ENCODE data around the gene CSNK2B.

Gene CSNK2B

GRCh38 chr6:31665501-31666336 is at the start of gene CSNK2B:
Gene CSNK2B (plus strand): TSS chr6:31666080. CDS start chr6:31666832, 752 bp downstream.
- DNase-seq (ENCODE audit: low read depth in 2 of 2) = peak; percentile 96 to 97

- no peak for DNase-seq (ENCODE audit: low read depth in 2 of 2)
These were observed 48.9 kb upstream of the CSNK2B start for GRCh38 chr6:31617010-31617409.

GRCh38 chr6:31619805-31620585 is 45.9 kb upstream of the CSNK2B start:
- peak; percentile 92 to 95 for DNase-seq (ENCODE audit: low read depth in 2 of 2)

- peak in 1 of 2 experiments; percentile 96 for DNase-seq (ENCODE audit: low read depth in 2 of 2)
These were observed 45.1 kb upstream of the CSNK2B start, which contains the start of gene PRRC2A for GRCh38 chr6:31620586-31621319. Gene PRRC2A (plus strand): TSS chr6:31620715. CDS start chr6:31622790, 2,075 bp downstream.

GRCh38 chr6:31621320-31621939 is 44.5 kb upstream of the CSNK2B start:
- no peak for DNase-seq (ENCODE audit: low read depth in 2 of 2)

- no peak for DNase-seq (ENCODE audit: low read depth in 2 of 2)
These were observed 43.9 kb upstream of the CSNK2B start for GRCh38 chr6:31621991-31622390.

GRCh38 chr6:31622684-31623091 is 43.2 kb upstream of the CSNK2B start:
- no peak for DNase-seq (ENCODE audit: low read depth in 2 of 2)

GRCh38 chr6:31624070-31624469 is 41.8 kb upstream of the CSNK2B start:
- no peak for DNase-seq (ENCODE audit: low read depth in 2 of 2)

GRCh38 chr6:31626952-31627351 is 38.9 kb upstream of the CSNK2B start:
- DNase-seq (ENCODE audit: low read depth in 2 of 2) = no peak

- no peak for DNase-seq (ENCODE audit: low read depth in 2 of 2)
These were observed 38.1 kb upstream of the CSNK2B start for GRCh38 chr6:31627690-31628287.

GRCh38 chr6:31629014-31629413 is 36.9 kb upstream of the CSNK2B start:
- DNase-seq (ENCODE audit: low read depth in 2 of 2) = no peak

GRCh38 chr6:31630177-31630934 is 35.5 kb upstream of the CSNK2B start:
- no peak for DNase-seq (ENCODE audit: low read depth in 2 of 2)

GRCh38 chr6:31631209-31631608 is 34.7 kb upstream of the CSNK2B start:
- no peak for DNase-seq (ENCODE audit: low read depth in 2 of 2)

GRCh38 chr6:31631681-31632278 is 34.1 kb upstream of the CSNK2B start:
- DNase-seq (ENCODE audit: low read depth in 2 of 2) = no peak

GRCh38 chr6:31632279-31632946 is 33.5 kb upstream of the CSNK2B start:
- no peak for DNase-seq (ENCODE audit: low read depth in 2 of 2)

- no peak for DNase-seq (ENCODE audit: low read depth in 2 of 2)
These were observed 32.4 kb upstream of the CSNK2B start for GRCh38 chr6:31633447-31633846.

GRCh38 chr6:31634131-31634530 is 31.7 kb upstream of the CSNK2B start:
- no peak for DNase-seq (ENCODE audit: low read depth in 2 of 2)

- DNase-seq (ENCODE audit: low read depth in 2 of 2) = no peak
These were observed 30.8 kb upstream of the CSNK2B start for GRCh38 chr6:31634969-31635575.
